ENCODE results near the gene EARS2. TPM values are rescaled to one million over a fixed set of nuclear protein-coding genes. Genes with fewer than 3 reads are reported as not detected.
"Not testable (repeated sequence)": the region's sequence is repeated elsewhere in the genome, so short reads cannot be mapped to it uniquely, and the experiment has no call there.

EARS2 gene
- total RNA-seq, 4 donors from 2014 or later = 8.4 to 39.6 (median 19.3) TPM

DNA sequence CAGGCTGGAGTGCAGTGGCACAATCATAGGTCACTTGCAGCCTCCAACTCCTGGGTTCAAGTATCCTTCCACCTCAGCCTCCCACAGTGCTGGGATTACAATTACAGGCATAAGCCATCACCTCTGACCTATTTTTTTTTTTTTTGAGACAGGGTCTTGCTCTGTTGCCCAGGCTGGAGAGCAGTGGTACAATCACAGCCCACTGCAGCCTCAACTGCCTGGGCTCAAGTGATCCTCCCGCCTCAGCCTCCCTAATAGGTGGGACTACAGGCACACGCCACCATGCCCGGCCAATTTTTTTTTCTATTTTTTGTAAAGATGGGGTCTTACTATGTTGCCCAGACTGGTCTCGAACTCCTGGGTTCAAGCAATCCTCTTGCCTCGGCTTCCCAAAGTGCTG lies 41.3 kb downstream of the EARS2 start:
- Histone ChIP-seq H3K9me3 (no peaks in the 10 kb centered on the region), H3K4me3 (no peak overlapping the region), H3K36me3 (peaks cover 0 to 11% of the 10 kb centered on the region in 2 donors), H3K27me3 (no peaks in the 10 kb centered on the region), H3K4me1 (no peaks in the 10 kb centered on the region), H3K27ac (no peak overlapping the region)
- intact Hi-C loops (cut with DNase I; ENCODE audit: low total_unique reads) (no loop called here), in situ Hi-C loops (cut with MboI; ENCODE audit: low sequenced_read_pairs in 4 of 4) (no loop called here)
- TF ChIP-seq, protein P1, sequence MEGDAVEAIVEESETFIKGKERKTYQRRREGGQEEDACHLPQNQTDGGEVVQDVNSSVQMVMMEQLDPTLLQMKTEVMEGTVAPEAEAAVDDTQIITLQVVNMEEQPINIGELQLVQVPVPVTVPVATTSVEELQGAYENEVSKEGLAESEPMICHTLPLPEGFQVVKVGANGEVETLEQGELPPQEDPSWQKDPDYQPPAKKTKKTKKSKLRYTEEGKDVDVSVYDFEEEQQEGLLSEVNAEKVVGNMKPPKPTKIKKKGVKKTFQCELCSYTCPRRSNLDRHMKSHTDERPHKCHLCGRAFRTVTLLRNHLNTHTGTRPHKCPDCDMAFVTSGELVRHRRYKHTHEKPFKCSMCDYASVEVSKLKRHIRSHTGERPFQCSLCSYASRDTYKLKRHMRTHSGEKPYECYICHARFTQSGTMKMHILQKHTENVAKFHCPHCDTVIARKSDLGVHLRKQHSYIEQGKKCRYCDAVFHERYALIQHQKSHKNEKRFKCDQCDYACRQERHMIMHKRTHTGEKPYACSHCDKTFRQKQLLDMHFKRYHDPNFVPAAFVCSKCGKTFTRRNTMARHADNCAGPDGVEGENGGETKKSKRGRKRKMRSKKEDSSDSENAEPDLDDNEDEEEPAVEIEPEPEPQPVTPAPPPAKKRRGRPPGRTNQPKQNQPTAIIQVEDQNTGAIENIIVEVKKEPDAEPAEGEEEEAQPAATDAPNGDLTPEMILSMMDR (IDR thresholded peaks at IDR 0.05 in 4 of 5, conservative IDR thresholded peaks at IDR 0.05 in 1 of 5) = no peak
- TF ChIP-seq POLR2A (IDR thresholded peaks at IDR 0.05) = no peak
- DNase-seq (no peak), ATAC-seq (no peak)

DNA sequence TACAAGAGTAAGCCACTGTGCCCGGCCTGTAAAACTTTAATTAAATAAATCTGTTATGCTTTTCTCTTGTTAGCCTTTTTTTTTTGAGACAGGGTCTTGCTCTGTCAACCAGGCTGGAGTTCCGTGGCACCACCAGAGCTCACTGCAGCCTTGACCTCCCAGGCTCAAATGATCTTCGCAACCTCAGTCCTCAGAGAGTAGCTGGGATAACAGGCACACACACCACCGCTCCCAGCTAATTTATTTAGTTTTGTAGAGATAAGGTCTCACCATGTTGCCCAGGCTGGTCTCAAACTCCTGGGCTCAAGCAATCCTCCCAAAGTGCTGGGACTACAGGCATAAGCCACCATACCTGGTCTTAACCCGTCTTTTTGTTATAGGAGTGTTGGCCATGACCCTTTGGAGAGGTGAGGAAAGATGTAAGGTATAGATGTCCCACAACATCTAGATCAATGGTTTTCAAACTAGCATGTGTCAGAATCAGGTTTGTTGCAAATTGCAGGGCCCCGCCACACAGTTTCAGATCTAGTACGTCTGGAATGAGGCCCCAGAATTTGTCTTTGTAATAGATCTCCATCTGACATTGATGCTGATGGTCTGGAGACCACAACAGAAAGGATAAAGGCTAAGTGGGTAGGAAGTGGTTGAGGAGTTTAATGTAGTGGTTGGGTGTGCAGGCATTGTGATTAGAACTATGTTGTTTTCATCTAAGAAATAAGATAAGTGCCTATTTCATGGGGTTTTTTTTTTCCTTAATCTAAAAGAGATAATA lies 42.6 kb downstream of the EARS2 start:
- no peak for TF ChIP-seq POLR2A (IDR thresholded peaks at IDR 0.05)
- TF ChIP-seq, protein P1 (IDR thresholded peaks at IDR 0.05 in 4 of 5, conservative IDR thresholded peaks at IDR 0.05 in 1 of 5) = no peak
- Histone ChIP-seq H3K9me3 (no peaks in the 10 kb centered on the region), H3K36me3 (peaks cover 0 to 10% of the 10 kb centered on the region in 2 donors), H3K27me3 (no peaks in the 10 kb centered on the region), H3K4me3 (no peak overlapping the region), H3K4me1 (peaks cover 0 to under 1% of the 10 kb centered on the region in 2 donors), H3K27ac (no peak overlapping the region)
- intact Hi-C loops (cut with DNase I; ENCODE audit: low total_unique reads) = no loop called here
- DNase-seq (no peak), ATAC-seq (no peak)
- in situ Hi-C loops (cut with MboI; ENCODE audit: low sequenced_read_pairs in 4 of 4) = no loop called here

DNA sequence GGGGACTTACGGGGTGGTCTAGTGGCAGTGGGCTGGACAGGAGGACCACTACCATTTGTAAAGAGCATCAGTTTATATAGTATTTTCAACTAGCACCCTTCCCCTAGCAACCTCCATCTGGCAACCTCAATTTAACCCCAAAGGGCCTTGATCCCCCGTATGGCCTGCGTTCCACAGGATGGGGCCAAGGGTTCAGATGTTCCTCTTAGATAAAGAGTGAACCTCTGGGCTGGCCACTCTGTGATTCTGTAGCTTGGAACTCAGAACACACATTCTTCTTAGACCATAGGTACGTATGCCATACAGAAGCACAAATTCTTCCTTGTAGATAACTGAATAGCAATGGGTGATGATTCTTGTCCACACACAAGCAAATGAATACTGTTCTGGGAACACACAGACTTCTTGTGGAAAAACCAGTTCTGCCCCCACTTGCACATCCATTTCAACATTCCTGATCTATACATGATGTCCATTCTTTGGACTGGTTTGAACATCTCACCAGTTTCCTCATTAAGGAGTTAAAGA lies 44.9 kb downstream of the EARS2 start:
- no peak for DNase-seq
- peaks cover 0 to 3% of the 10 kb centered on the region in 2 donors for H3K36me3 ChIP-seq
- TF ChIP-seq, protein P1 (IDR thresholded peaks at IDR 0.05 in 4 of 5, conservative IDR thresholded peaks at IDR 0.05 in 1 of 5) = no peak
- TF ChIP-seq POLR2A (IDR thresholded peaks at IDR 0.05) = no peak
- no peaks in the 10 kb centered on the region for H3K9me3 ChIP-seq
- intact Hi-C loops (cut with DNase I; ENCODE audit: low total_unique reads) (no loop called here), in situ Hi-C loops (cut with MboI; ENCODE audit: low sequenced_read_pairs in 4 of 4) (no loop called here)
- H3K27ac ChIP-seq = no peak overlapping the region
- H3K4me3 ChIP-seq = no peak overlapping the region
- no peaks in the 10 kb centered on the region for H3K27me3 ChIP-seq
- H3K4me1 ChIP-seq = peaks cover 8 to 13% of the 10 kb centered on the region in 2 donors
- no peak for ATAC-seq

DNA sequence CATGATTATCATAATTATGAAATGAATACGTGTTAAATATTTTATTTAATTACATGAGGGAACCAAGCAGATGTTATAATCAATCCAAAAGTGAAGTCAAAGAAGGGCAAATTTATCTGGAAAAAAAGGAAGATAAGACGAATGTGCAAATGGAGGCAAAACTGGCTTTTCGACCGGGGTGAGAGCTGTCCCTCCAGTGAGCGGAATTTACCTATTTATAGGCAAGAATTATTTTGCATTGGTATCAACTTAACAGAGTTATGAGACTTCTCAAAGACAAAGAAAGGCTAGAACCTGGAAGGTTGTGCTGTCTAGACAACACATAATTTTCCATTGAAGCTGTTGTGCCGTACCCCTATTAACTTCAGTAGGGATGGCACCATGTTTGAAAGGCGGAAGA lies 45.4 kb downstream of the EARS2 start:
- DNase-seq (no peak), ATAC-seq (no peak)
- TF ChIP-seq POLR2A (IDR thresholded peaks at IDR 0.05) = no peak
- TF ChIP-seq, protein P1 (IDR thresholded peaks at IDR 0.05 in 4 of 5, conservative IDR thresholded peaks at IDR 0.05 in 1 of 5) = no peak
- Histone ChIP-seq H3K36me3 (peaks cover 0 to 3% of the 10 kb centered on the region in 2 donors), H3K27ac (no peak overlapping the region), H3K27me3 (no peaks in the 10 kb centered on the region), H3K4me1 (peaks cover 8 to 14% of the 10 kb centered on the region in 2 donors), H3K9me3 (no peaks in the 10 kb centered on the region), H3K4me3 (no peak overlapping the region)
- in situ Hi-C loops (cut with MboI; ENCODE audit: low sequenced_read_pairs in 4 of 4) (no loop called here), intact Hi-C loops (cut with DNase I; ENCODE audit: low total_unique reads) (loop anchor here (2.0 kb wide), 1 partner anchor 85 kb away; the partner anchor contains the start of gene NDUFAB1)

DNA sequence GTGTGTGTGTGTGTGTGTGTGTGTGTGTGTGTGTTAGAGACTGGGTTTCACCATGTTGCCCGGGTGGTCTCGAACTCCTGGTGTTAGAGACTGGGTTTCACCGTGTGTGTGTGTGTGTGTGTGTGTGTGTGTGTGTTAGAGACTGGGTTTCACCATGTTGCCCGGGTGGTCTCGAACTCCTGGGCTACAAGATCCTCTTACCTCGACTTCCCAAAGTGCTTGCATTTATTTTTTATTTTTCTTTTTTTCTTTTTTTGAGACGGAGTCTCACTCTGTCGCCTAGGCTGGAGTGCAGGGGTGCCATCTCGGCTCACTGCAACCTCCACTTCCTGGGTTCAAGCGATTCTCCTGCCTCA lies 46.3 kb downstream of the EARS2 start:
- H3K36me3 ChIP-seq; H3K27me3 ChIP-seq; in situ Hi-C loops (cut with MboI; ENCODE audit: low sequenced_read_pairs in 4 of 4); DNase-seq; H3K9me3 ChIP-seq; ATAC-seq: not testable (repeated sequence)
- H3K4me1 ChIP-seq = peaks cover 8 to 22% of the 10 kb centered on the region in 2 donors
- H3K27ac ChIP-seq = peak overlapping the region; percentile 84 to 92 (median 92)
- peak overlapping the region; percentile 70 to 86 (median 78) for H3K4me3 ChIP-seq
- intact Hi-C loops (cut with DNase I; ENCODE audit: low total_unique reads) = loop anchor here (2.0 kb wide), 1 partner anchor 86 kb away; the partner anchor contains the start of gene NDUFAB1

Measured in gastrocnemius medialis (tissue), 4 donors.